Thyroid gland (tissue), 4 donors: ENCODE results near the gene PRRT2.
"Not testable (repeated sequence)": the region's sequence is repeated elsewhere in the genome, so short reads cannot be mapped to it uniquely, and the experiment has no call there.

Experiments used
- POLR2A ChIP-seq, 2 donors: fragments of 450-650 bp; IDR thresholded peaks; one replicate each; pipeline ENCODE4 v1.6.1; 2017; ENCODE audit warnings: antibody characterized with exemption in 2 of 2, mild to moderate bottlenecking in 2 of 2, moderate library complexity in 1 of 2
- TF ChIP-seq, protein P1 (sequence below), 6 experiments: fragments of 200-600 bp in 3 of 6; fragments of 450-650 bp in 3 of 6; sonication (generic) in 3 of 6; IDR thresholded peaks; one replicate each; pipeline ENCODE4 v1.5.1; 2016 to 2019; ENCODE audit warnings: antibody characterized with exemption in 6 of 6, mild to moderate bottlenecking in 2 of 6, inconsistent platforms in 1 of 6, moderate library complexity in 1 of 6

GRCh38 chr16:29783094-29783953 lies 28.7 kb upstream of the PRRT2 start:
- TF ChIP-seq POLR2A (IDR thresholded peaks at IDR 0.05) = not testable (repeated sequence)
- TF ChIP-seq, protein P1, sequence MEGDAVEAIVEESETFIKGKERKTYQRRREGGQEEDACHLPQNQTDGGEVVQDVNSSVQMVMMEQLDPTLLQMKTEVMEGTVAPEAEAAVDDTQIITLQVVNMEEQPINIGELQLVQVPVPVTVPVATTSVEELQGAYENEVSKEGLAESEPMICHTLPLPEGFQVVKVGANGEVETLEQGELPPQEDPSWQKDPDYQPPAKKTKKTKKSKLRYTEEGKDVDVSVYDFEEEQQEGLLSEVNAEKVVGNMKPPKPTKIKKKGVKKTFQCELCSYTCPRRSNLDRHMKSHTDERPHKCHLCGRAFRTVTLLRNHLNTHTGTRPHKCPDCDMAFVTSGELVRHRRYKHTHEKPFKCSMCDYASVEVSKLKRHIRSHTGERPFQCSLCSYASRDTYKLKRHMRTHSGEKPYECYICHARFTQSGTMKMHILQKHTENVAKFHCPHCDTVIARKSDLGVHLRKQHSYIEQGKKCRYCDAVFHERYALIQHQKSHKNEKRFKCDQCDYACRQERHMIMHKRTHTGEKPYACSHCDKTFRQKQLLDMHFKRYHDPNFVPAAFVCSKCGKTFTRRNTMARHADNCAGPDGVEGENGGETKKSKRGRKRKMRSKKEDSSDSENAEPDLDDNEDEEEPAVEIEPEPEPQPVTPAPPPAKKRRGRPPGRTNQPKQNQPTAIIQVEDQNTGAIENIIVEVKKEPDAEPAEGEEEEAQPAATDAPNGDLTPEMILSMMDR (IDR thresholded peaks at IDR 0.05) = not testable (repeated sequence)
